Frontal cortex (tissue), 4 donors: ENCODE results near the gene CAND2. TPM values are rescaled to one million over a fixed set of nuclear protein-coding genes. Genes with fewer than 3 reads are reported as not detected.
"Not testable (repeated sequence)": the region's sequence is repeated elsewhere in the genome, so short reads cannot be mapped to it uniquely, and the experiment has no call there.

Experiments
- DNase-seq, 2 donors: peaks; one replicate each; pipeline ENCODE4 v3.0.0; 2012; ENCODE audit warnings: low spot score in 2 of 2
- FAIRE-seq: peaks from 2 replicates; lab custom pipeline; 2012; peaks lifted over from hg19 to GRCh38; lab: Jason Lieb, UNC
- small RNA-seq: library from RNA; depleted of rRNA; stranded (forward); fragments of <200 nt; gene quantifications from one replicate; pipeline ENCODE3, GENCODE V24; 2014
- total RNA-seq: library from RNA; depleted of rRNA; stranded (reverse); fragments of >200 nt; gene quantifications from one replicate; pipeline ENCODE4 v1.2.3, GENCODE V29; 2014
- donor health status: control.
- donor health status: control.
- donor health status: control.

Gene CAND2
- total RNA-seq, 1 donor from 2014 or later: 11.4 TPM

DNA sequence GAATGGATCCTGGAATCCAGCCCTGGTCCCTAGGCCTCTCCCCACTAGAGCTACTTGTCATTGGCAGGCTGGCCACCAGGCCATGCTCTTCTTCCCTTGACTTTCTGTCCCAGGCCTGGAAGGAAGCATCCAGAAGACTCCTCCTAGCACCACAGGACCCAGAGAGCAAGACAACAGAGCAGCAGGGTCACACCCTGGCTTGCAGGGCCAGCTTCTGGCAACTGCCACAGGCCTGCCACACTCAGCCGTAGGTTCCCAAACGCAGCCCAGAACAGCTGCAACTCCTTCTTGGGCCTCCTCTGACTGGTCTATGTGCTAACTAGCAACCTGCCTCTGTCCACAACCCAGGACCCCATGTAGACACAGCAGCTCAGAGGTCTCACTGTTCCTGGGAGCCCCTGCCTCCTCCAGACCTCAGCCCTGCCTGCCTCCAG is 81.7 kb downstream of the CAND2 start:
- FAIRE-seq (no peak), DNase-seq (no peak)

DNA sequence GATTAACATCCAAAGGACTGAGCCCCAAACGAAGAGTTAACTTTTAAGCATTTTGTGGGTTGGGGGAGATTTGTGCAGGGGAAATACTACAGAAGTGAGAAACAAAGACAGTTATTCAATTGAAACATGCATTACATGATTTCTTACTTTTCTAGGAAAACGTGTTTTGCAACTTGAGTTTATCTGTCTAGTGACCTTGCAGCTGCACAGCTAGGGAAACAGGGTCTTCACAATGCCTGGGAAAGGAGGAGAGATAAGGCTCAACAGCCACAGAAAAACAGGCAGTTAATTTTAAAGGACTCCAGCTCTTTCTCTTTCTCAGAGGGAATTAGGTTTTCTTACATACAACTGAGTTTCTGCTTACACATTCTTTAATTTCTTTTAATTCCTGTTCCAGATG is 82.3 kb downstream of the CAND2 start:
- not testable (repeated sequence) for FAIRE-seq, DNase-seq

DNA sequence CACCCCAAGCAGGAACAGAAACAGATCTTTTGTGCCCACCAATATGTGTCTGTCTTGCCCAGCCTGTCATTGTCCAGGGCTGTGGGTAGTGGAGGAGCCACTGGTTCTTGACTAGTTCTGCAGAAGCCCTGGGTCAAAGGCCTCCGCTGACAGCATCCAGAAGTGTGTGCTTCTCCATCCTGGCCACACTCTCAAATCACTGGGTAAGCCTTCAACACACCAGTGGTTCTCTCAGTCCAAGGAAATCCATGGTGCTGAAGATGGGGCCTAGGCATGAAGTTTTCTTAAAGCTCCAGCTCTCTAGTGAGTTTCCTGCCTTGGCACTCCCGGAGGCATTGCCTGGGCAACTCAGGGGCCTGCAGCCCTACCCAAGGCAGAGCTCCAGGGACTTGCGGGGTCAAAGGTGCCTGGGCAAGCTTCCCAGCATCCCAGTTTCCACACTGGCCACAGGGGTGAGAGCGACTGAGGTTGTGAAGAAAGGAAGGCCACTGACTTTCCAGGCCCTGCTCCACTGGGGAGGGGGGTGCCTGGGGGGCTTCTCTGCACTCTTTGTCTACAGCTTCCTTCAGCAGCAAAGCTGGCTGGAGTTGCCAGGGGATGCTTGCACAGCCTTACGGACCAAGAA is 82.8 kb downstream of the CAND2 start:
- FAIRE-seq (no peak), DNase-seq (no peak)

DNA sequence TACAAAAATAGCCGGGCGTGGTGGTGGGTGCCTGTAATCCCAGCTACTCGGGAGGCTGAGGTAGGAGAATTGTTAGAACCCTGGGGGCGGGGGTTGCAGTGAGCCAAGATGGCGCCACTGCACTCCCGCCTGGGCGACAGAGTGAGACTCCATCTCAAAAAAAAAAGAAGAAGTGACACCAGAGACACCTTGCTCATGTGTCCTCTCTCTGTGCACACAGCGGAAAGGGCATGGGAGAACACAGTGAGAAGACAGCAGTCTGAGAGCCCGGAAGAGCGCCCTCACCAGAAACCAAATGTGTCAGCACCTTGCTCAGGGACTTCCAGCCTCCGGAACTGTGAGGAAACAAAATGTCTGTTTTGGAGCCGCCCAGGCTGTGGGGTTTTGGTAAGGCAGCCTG is 85.4 kb downstream of the CAND2 start:
- not testable (repeated sequence) for FAIRE-seq, DNase-seq

DNA sequence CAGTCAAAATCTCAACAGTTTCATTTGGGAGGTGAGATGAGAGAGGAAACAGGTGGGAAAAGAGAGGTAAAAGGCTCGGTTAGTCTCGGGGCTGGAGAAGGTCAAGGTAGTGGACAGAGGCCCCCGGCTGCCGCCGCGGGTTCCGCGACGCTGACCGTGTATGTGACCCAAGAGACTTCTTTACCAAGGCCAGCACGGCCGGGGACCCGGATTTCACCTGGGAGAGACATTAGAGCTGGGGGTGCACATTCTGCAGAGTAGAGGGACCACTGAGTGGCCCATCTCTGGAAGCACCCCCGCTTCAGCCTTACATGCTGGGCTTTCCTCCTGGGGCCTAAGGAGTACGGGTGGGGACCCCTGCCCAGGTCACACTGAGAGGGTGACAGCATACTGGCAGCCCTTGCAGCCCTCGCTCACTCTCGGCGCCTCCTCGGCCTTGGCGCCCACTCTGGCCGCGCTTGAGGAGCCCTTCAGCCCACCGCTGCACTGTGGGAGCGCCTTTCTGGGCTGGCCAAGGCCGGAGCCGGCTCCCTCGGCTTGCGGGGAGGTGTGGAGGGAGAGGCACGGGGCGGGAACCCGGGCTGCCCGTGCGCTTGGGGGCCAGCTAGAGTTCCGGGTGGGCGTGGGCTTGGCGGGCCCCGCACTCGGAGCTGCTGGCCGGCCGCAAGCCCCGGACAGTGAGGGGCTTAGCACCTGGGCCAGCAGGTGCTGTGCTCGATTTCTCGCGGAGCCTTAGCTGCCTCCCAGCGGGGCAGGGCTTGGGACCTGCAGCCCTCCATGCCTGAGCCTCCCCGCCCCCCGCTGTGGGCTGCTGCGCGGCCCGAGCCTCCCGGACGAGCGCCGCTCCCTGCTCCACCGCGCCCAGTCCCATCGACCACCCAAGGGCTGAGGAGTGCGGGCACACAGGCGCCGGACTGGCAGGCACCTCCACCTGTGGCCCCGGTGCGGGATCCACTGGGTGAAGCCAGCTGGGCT is 86.1 kb downstream of the CAND2 start:
- no peak for DNase-seq
- no peak for FAIRE-seq

DNA sequence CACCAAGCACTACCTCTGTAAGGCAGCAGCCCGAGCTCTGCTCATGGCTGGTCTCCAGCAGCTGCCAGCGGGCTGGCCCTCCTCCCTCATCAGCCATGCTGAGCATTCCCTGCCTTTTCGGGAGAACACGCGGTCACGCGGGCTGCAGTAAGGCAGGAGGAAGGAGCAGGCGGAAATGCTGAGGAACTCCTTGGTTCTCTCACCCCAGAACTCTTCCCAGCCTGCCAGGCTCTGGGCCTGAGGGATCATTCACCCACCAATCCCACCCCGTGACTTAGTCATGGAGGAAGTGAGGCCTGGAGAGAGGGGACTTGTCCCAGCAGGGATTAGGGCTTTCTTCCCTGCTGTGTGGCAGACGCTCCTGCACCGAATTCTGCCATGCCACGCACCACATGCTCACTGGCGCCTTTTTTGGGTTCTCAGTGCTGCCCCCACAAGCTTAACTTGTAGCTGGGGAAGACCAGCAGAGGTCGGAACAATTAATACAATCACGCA is 87.8 kb downstream of the CAND2 start:
- FAIRE-seq (no peak), DNase-seq (peak in 1 of 2 donors; percentile 70)

Small RNAs within 50 kb of the gene (small RNA-seq; reads per million reads assigned to genes)
- not detected for gene AC034198.1

Other genes with a start within 250 kb of the CAND2 start
- 35.5 TPM for gene MKRN2, start 239.6 kb upstream of the CAND2 start, total RNA-seq
- gene RAF1, start 132.6 kb upstream of the CAND2 start, total RNA-seq: 199 TPM
- gene TMEM40, start 37.4 kb upstream of the CAND2 start, total RNA-seq: not detected
- 967 TPM for gene RPL32, start 44.9 kb downstream of the CAND2 start, total RNA-seq